ENCODE data around the gene ZNF664. TPM values are rescaled to one million over a fixed set of nuclear protein-coding genes. Genes with fewer than 3 reads are reported as not detected.

Gene ZNF664
- total and polyA plus RNA-seq, 9 of the 15 experiments (the other 6 are each of a cell fraction or from before 2014, with no cell fraction given) = 3.3 to 101 (median 63.6) TPM

DNA sequence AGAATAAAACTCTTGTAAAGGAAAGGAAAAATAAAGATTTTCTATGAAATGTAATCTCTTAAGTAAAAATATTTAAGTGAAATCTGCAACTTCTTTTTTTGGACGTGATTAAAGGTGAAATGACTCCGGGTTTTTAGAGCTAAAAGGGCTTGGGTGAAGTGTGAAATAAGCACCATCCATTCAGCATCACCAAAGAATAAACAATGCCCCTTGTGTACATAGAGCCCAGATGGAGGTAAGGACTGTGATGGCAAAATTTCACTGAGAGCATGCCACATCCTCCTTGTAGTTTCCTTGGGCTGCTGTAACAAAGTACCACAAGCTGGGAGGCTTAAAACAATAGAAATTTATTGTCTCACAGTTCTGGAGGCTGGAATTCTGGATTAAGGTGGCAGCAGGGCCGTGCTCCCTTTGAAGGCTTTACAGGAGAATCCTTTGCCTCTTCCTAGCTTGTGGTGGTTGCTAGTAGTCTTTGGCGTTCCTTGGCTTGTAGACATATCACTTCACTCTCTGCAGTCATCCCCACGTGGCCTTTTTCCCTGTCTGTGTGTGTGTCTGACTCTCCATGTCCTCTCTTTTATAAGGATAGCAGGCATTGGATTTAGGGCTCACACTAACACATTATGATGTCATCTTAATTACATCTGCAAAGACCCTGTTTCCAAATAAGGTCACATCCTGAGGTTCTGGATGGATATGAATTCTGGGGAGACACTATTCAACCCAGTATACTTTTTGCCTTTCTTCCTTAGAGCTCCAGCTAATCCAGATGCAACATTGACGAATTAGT lies 24.2 kb downstream of the ZNF664 start:
- WGBS (ENCODE audit: insufficient coverage, low coverage, missing lambda C conversion rate) = 50% methylated on average over 6 of the region's 6 CpGs
- H3K27ac ChIP-seq (ENCODE audit: extremely low read depth, low read depth, low read length) = peak overlapping the region; percentile 67
- CTCF ChIA-PET (ENCODE audit: low intra/inter-chr PET ratio) = no interaction called here
- H3K27me3 ChIP-seq (ENCODE audit: control insufficient read depth in 2 of 2, insufficient read depth in 2 of 2, low read length in 2 of 2) = no peaks in the 10 kb centered on the region
- H3K4me2 ChIP-seq (ENCODE audit: insufficient read depth, low read length) = peak overlapping the region; percentile 66
- peaks cover 21 to 60% of the 10 kb centered on the region in 2 experiments for H3K4me1 ChIP-seq (replicated peaks in 1 of 2; ENCODE audit: control insufficient read depth in 2 of 2, insufficient read depth in 2 of 2, low read length in 2 of 2)
- no peak overlapping the region for H3K4me3 ChIP-seq
- H4K20me1 ChIP-seq (replicated peaks; ENCODE audit: control insufficient read depth, insufficient read depth, low read length) = no peaks in the 10 kb centered on the region
- no peaks in the 10 kb centered on the region for H3K9me3 ChIP-seq (replicated peaks; ENCODE audit: control insufficient read depth, insufficient read depth, low read depth, low read length)
- DNase-seq (ENCODE audit: extremely low read depth in 1 of 4, low spot score in 3 of 4) = no peak
- POLR2A ChIA-PET = interaction anchor here (0.7 to 2.6 kb wide), 7 partner anchors 9 to 58 kb away, joined by 3 to 13 read pairs (median 4); no protein-coding TSS in a partner anchor
- H2AFZ ChIP-seq (ENCODE audit: low read depth, low read length) = no peak overlapping the region; the same call in 1 of the 2 replicates
- no TSS peak for BruUV-seq (replicated peaks)
- H3K9me1 ChIP-seq (ENCODE audit: control insufficient read depth, insufficient read depth, low read length) = peaks cover 6% of the 10 kb centered on the region
- peaks cover 56% of the 10 kb centered on the region; the same call in 2 of the 3 replicates for H3K36me3 ChIP-seq (ENCODE audit: control insufficient read depth, insufficient read depth, low read length)
- peak overlapping the region in 1 of 2 experiments; percentile 40; a peak in 2 of 4 replicates for H3K9ac ChIP-seq (ENCODE audit: insufficient read depth in 1 of 2, low read depth in 2 of 2, low read length in 2 of 2)
- intact Hi-C loops (cut with micrococcal nuclease) = no loop called here
- ATAC-seq = peak; percentile 5; the same call in 1 of the 3 replicates
- in situ Hi-C loops (cut with MboI) = no loop called here
- no peak for FAIRE-seq
- H3K79me2 ChIP-seq (ENCODE audit: control insufficient read depth, insufficient read depth, low read length) = peaks cover 46% of the 10 kb centered on the region
- TF ChIP-seq GABPB2 (CRISPR knock-in tag; conservative IDR thresholded peaks at IDR 0.05) (no peak), U2AF1 (optimal IDR thresholded peaks at IDR 0.05; ENCODE audit: low read depth, low read length) (no peak), MYC (IDR thresholded peaks at IDR 0.05; ENCODE audit: low read depth, low read length) (no peak), MYC (CRISPR knock-in tag; IDR thresholded peaks at IDR 0.05; ENCODE audit: borderline replicate concordance, low read depth) (no peak), ZNF232 (CRISPR knock-in tag; IDR thresholded peaks at IDR 0.05) (no peak), RBM15 (IDR thresholded peaks at IDR 0.05; ENCODE audit: insufficient read depth, low read length) (no peak), TCF3 (CRISPR knock-in tag; IDR thresholded peaks at IDR 0.05) (no peak), MBD2 (IDR thresholded peaks at IDR 0.05; ENCODE audit: borderline replicate concordance, low read depth) (no peak), RBBP5 (IDR thresholded peaks at IDR 0.05; ENCODE audit: borderline replicate concordance, insufficient read depth, low read length, poor library complexity, severe bottlenecking) (peak; percentile 1), ATF7 (IDR thresholded peaks at IDR 0.05) (peak; percentile 90), SRF (CRISPR knock-in tag; IDR thresholded peaks at IDR 0.05) (peak; percentile 24 to 89; a peak in 1 of 4 replicates), POLR3A (IDR thresholded peaks at IDR 0.05; ENCODE audit: borderline replicate concordance, extremely low read depth, insufficient read depth, insufficient read length) (no peak)
- TF ChIP-seq, protein P1, sequence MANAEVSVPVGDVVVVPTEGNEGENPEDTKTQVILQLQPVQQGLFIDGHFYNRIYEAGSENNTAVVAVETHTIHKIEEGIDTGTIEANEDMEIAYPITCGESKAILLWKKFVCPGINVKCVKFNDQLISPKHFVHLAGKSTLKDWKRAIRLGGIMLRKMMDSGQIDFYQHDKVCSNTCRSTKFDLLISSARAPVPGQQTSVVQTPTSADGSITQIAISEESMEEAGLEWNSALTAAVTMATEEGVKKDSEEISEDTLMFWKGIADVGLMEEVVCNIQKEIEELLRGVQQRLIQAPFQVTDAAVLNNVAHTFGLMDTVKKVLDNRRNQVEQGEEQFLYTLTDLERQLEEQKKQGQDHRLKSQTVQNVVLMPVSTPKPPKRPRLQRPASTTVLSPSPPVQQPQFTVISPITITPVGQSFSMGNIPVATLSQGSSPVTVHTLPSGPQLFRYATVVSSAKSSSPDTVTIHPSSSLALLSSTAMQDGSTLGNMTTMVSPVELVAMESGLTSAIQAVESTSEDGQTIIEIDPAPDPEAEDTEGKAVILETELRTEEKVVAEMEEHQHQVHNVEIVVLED (CRISPR knock-in tag; IDR thresholded peaks at IDR 0.05) = no peak
- TF ChIP-seq, protein P2, sequence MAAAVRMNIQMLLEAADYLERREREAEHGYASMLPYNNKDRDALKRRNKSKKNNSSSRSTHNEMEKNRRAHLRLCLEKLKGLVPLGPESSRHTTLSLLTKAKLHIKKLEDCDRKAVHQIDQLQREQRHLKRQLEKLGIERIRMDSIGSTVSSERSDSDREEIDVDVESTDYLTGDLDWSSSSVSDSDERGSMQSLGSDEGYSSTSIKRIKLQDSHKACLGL (CRISPR knock-in tag; IDR thresholded peaks at IDR 0.05; ENCODE audit: borderline replicate concordance, poor library complexity, severe bottlenecking) = no peak
- TF ChIP-seq, protein P3, sequence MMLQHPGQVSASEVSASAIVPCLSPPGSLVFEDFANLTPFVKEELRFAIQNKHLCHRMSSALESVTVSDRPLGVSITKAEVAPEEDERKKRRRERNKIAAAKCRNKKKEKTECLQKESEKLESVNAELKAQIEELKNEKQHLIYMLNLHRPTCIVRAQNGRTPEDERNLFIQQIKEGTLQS (IDR thresholded peaks at IDR 0.05) = peak; percentile 81
- TF ChIP-seq, protein P3 (CRISPR knock-in tag; conservative IDR thresholded peaks at IDR 0.05) = no peak
- TF ChIP-seq, protein P4, sequence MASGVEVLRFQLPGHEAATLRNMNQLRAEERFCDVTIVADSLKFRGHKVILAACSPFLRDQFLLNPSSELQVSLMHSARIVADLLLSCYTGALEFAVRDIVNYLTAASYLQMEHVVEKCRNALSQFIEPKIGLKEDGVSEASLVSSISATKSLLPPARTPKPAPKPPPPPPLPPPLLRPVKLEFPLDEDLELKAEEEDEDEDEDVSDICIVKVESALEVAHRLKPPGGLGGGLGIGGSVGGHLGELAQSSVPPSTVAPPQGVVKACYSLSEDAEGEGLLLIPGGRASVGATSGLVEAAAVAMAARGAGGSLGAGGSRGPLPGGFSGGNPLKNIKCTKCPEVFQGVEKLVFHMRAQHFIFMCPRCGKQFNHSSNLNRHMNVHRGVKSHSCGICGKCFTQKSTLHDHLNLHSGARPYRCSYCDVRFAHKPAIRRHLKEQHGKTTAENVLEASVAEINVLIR (CRISPR knock-in tag; IDR thresholded peaks at IDR 0.05) = 0 out of 2 replicates have a peak, but pooled peaks have one; percentile 37
